Activated CD4-positive, alpha-beta T cell treated with anti-CD3 and anti-CD28 coated beads for 48 hours (primary cell): ENCODE results near the gene MFN2.
"Not testable (repeated sequence)": the region's sequence is repeated elsewhere in the genome, so short reads cannot be mapped to it uniquely, and the experiment has no call there.

Experiments
- DNase-seq: peaks from one replicate; pipeline ENCODE4 v3.0.0-alpha.2; 2020

The MFN2 gene

DNA sequence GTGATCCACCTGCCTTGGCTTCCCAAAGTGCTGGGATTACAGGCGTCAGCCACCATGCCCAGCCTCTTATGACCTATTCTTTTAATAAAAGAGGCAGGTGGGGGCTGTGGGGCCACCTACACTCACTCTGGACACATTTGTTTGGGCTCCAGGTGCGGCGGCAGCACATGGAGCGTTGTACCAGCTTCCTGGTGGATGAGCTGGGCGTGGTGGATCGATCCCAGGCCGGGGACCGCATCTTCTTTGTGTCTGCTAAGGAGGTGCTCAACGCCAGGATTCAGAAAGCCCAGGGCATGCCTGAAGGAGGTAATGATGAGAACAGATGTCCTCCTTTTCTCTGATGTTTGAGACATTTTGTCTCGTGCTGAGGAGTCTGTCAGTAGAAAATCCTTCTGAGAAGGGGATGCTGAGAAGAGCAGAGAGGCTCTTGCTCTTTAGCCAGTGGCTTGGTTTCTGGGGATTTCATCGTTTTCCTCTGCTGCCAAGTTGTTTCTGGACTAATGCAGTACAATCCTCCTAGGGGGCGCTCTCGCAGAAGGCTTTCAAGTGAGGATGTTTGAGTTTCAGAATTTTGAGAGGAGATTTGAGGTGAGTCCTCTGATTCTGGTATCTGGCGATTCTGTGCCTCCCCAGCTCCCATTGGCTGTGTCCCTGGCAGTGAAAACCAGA is 21.1 kb downstream of the MFN2 start:
- peak; percentile 81 for DNase-seq

DNA sequence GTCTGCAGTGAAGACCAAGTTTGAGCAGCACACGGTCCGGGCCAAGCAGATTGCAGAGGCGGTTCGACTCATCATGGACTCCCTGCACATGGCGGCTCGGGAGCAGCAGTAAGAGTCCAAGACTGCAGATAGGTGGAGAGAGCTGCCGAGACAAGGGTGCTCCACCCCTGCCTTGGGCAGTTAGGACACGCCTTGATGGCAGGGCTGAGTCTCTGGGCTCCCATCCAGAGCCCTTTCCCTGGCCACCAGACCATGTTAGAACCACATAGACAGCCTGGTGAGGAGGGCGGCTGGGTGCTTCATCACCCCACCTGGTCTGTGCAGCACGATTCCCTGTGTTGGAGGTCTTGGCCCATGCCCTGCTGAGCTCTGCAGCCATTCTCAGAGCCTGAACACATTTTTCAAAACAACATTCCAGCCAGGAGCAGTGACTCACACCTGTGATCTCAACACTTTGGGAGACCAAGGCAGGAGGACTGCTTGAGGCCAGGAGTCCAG is 21.8 kb downstream of the MFN2 start:
- no peak for DNase-seq

GRCh38 chr1:12003762-12004161 is 23.5 kb downstream of the MFN2 start:
- no peak for DNase-seq

- DNase-seq = no peak
Measured at GRCh38 chr1:12005488-12006166, 25.4 kb downstream of the MFN2 start.

DNA sequence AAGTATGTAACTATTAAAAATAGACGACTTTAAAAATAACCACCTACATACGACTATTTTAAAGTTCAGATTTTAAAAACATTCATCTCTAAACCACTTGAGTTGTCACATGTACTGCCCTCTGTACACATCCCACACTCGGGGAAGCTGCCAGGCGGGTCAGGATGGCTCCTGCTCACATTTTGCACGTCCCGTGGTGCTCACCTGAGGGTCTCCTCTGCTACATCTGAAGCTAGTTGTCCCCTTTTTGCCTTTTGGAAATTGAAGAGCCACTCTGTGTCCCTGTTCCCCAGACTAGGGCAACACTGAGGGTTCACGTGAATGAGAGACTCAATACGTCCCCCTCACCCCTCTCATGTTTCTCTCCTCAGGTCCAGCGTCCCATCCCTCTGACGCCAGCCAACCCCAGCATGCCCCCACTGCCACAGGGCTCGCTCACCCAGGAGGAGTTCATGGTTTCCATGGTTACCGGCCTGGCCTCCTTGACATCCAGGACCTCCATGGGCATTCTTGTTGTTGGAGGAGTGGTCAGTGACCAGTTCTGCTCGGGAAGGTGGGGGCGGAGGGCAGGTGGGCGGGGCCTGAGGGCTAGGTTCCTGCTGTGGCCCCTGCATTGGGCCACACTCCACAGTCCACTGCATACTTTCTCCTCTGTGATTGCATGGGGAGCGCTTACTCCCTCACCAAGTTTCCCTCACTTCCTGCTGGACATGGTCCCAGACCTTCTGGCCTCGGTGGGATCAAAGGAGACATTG is 26.1 kb downstream of the MFN2 start:
- DNase-seq = no peak

DNA sequence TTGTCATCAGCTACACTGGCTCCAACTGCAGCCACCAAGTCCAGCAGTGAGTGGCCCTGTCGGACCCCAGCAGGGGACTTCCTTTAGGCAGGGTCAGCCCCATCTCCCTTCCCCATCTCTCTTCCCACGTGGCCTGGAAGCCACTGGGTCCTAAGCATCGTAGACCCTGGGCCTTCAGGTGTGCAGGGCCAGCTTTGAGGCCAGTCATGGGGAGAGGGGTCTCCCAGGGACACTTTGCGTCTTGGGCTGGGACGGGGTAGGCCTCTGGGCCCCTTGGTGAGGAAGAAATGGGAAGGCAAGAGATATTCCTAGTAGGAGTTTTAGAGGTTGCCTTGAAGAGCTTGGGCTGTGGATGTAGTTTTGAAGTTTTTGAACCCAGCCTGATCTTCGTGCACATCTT is 27.0 kb downstream of the MFN2 start:
- DNase-seq = no peak

GRCh38 chr1:12008355-12008754 is 28.1 kb downstream of the MFN2 start:
- not testable (repeated sequence) for DNase-seq

DNA sequence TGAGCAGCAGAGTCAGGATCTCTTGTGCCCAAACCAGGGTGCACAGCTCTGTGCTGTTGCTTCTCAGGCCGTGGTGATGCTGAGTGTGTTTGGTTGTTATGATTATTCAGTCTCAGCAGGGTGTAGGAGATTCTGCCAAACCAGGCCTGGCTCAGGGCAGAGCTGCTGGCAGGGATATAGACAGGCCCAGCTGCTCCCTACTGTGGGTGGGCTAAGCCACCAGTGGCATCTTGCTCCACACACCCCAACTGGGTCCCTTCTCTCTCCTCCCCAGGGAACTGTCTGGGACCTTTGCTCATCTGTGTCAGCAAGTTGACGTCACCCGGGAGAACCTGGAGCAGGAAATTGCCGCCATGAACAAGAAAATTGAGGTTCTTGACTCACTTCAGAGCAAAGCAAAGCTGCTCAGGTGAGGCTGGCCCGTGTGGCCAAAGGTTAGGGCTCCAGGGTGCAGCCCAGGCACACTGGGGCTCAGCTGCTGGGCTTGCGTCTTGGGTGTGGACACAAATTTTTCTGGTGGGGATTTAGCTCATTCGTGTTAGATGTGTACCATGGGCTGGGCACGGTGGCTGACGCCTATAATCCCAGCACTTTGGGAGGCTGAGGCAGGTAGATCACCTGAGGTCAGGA is 29.2 kb downstream of the MFN2 start:
- no peak for DNase-seq

GRCh38 chr1:12010746-12011570 is 30.7 kb downstream of the MFN2 start:
- DNase-seq = no peak

DNA sequence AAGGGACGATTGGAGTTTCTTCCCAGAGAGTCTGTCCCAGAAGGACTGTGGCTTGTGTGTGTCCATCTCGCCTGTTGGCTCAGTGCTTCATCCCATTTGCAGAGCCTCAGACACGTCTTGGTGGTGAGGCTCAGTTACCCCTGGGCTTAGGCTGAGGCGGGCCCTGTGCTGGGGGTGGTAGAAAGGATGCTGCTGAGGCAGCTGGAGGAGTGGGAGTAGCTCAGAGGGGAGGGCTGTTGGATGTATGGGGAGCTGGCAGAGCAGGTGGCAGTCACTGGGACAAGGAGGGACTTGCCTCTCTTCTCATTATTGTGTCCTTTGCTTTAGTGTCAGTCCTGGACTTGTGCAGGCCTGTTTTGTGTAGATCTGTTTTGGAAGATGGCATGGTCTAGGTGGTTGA is 31.8 kb downstream of the MFN2 start:
- DNase-seq = no peak

GRCh38 chr1:12012560-12013316 is 32.5 kb downstream of the MFN2 start:
- no peak for DNase-seq

GRCh38 chr1:12014141-12014991 is 34.1 kb downstream of the MFN2 start:
- DNase-seq = peak; percentile 43

- no peak for DNase-seq
Measured at GRCh38 chr1:12015001-12015491, 34.8 kb downstream of the MFN2 start.

- DNase-seq = no peak
Measured at GRCh38 chr1:12015499-12015898, 35.3 kb downstream of the MFN2 start.

DNA sequence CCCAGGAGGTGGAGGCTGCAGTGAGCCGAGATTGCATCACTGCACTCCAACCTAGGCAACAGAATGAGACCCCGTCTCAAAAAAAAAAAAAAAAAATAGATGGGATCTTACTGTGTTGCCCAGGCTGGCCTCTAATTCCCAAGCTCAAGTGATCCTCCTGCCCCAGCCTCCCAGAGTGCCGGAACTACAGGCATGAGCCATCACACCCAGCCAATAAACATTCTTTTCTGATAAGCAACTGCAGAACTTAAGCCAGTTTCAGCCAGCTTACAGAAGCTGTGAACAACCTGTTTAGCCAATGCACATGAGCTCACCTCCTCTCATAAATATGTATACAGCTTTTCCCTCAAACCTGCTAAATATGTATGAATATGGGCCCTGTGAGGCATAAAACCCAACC is 35.9 kb downstream of the MFN2 start:
- no peak for DNase-seq

GRCh38 chr1:12019858-12020509 is 39.7 kb downstream of the MFN2 start:
- no peak for DNase-seq

DNA sequence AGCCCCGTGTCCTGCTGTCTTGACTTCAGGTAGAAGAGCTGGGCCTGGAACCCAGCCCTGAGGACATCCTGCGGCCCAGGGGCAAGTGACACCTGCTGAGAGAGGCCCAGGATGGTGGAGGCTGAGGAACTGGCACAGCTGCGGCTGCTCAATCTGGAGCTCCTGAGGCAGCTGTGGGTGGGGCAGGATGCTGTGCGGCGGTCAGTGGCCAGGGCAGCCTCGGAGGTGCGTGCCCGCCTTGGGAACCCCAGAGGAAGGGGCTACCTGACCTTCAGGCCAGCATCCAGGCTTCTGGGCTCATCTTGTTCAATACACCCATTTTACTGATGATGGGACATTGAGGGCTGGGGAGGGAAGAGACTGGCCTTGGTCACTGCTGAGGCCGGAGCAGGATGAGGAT is 41.4 kb downstream of the MFN2 start:
- DNase-seq = no peak

GRCh38 chr1:12022036-12022435 is 41.8 kb downstream of the MFN2 start:
- no peak for DNase-seq

DNA sequence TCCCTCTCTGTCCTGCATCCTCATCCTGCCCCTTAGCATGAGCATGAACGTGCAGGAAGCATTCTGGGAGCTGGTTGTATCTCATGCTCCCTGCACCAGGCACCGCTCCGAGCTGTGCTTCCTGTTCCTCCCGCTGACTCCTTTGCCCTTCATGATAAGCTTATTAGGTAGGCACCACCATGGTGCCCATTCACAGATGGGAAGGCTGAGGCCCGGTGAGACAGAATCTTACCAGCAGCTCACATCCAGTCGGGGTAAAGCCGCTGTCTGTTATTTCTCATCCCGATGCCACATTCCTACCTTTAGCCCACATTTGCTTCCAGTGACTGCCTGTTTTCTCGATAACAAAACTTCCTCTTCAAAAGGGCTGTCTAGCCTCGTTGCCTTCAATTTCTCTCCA is 46.3 kb downstream of the MFN2 start:
- DNase-seq = no peak

DNA sequence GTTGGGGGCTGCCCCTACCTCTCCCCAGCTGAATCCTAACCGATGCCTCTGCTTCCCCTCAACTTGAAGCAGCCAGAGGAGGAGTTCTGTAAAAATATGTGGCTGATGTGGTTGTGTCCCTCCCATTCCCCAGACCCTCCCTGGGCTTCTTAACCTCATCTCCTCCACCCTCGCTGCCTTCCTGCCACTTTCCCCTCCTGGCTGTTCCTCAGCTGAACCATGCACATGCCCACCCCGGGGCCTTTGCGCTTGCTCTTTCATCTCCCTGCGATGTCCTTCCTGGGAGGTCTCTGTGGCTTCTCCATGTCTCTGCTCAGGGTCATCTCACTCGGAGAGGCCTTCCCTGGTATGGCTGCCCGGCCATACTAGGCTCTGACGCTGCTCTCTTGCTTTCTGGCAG is 48.0 kb downstream of the MFN2 start:
- DNase-seq = no peak
